Inflammatory macrophage treated with lipopolysaccharide for 4 hours (primary cell): ENCODE measurements around the gene MED12L.
"Not testable (repeated sequence)": the region's sequence is repeated elsewhere in the genome, so short reads cannot be mapped to it uniquely, and the experiment has no call there.

Experiments used
- DNase-seq: peaks from one replicate; pipeline ENCODE4 v3.0.0-alpha.2; 2020

Gene MED12L

GRCh38 chr3:151219056-151219455 is 133.6 kb downstream of the MED12L start:
- no peak for DNase-seq

DNA sequence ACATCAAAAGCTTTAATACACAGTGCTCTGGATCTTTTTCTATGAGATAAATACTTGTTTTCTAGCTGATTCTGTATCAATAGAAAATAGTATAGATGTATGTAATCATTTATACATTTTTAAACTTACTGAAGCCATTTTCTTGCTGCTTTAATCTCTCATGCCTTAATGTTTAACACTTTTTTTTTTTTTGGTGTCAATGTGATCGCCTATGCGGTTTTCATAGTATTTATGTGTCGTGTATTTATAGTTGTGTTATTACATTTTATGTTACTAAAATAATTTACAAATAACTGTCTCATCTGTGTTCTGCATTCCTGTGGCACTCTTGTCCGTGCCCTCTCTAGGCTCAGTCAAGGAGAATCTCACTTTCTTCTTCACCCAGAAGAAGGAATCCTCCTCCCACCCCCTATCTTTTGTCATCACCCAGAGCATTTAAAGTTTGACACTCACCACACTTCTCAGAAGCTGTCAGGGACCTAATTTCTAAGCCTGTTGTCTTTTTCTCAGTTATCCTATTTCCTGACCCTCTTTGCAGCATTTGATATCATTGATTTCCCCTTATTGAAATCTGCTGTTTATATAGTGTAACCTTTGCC is 138.9 kb downstream of the MED12L start:
- no peak for DNase-seq

DNA sequence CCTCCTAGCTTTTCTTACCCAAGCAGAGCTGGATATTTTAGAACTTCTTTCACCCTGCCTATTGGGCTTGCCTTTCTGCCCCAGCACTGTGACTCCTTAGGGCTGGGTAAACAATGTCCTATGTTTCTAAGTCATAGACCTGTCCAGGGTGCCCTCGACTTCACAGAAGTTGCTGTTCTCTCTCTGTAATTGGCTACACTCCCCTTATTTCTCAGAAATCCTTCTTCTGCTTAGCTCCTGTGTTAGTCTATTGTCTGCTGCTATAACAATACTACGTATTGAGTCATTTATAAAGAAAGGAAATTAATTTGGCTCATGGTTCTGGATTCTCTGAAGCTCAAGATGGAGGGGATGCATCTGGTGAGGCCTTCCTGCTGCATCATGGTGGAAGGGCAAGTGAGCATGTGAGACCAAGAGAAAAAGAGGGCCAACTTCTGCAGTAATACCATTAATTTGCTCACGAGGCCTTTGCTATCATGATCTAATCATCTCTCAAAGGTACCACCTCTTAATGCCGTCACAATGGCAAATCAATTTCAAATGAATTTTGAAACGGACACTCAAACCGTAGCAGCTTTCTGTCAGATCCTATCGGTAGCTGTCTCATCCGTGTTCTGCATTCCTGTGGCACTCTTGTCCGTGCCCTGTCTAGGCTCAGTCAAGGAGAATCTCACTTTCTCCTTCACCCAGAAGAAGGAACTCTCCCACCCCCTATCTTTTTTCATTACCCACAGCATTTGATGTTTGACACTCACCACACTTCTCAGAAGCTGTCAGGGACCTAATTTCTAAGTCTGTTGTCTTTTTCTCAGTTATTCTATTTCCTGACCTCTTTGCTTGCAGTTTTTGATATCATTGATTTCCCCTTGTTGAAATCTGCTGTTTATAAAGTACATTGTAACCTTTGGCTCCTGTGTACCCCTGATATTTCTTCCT is 139.8 kb downstream of the MED12L start:
- no peak for DNase-seq

GRCh38 chr3:151226088-151226563 is 140.7 kb downstream of the MED12L start:
- peak; percentile 75 for DNase-seq

GRCh38 chr3:151226825-151227224 is 141.4 kb downstream of the MED12L start:
- DNase-seq = no peak

DNA sequence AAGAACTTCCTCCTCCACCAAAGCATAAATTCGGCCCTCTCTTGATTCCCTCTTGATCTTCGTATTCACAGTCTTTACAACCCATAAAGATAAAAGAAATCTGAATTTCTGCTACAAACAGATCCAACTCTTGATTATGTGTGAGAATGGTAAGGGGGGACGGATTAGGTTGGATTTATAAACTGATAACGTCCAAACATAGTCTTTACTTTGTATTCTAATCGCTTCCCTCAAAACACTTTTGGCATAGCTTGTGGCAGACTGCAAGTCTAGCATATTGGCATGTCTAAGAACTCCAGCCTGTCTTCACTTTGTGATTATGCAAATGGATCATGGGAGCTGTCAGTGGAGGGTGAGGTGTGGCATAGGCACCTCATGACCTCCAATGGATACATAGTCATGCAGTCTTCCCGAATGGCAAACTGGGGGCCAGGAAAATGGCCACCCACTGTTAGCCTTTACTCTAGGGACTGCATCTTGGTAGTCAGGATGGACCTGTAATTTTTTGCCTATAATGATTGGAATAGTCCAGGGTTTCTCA is 141.9 kb downstream of the MED12L start:
- DNase-seq = peak; percentile 59

DNA sequence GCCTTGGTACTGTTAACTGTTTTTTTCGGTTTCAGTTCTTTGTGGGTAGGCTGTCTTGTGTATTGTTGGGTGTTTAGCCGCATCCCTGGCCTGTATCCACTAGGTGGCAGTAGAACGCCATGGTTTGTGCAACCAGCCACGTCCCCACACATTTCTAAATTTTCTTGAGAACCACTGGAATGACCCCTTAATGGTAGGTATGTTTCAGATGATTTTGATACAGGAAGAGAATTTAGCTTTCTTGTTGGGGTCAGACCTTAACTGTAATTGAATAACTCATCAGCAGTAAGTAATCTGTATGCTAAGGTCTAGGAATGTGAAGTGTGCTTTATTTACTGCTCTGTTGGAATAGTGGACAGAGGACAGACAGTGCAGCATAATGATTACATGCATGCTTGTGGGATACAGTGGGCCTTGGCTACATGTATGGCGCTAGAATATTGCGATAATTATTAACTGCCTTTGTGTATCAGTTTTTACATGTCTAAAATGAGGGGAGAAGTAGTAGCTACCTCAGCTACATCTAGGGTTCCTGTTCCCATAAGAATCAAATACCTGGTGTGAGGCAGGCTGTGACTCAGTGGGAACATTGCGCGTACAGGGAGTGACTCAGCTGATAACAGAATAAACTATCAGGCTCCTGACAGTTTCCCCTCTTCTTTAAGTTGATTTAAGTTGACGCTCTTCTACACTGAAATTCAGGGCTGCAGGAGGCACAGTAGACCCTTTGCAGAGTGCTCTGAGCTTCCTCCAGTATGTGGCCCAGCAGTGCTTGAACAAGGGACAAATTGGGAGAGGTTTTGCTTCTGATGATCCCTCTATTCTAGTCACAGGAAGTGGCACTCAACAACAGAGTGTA is 142.6 kb downstream of the MED12L start:
- DNase-seq = peak; percentile 80

DNA sequence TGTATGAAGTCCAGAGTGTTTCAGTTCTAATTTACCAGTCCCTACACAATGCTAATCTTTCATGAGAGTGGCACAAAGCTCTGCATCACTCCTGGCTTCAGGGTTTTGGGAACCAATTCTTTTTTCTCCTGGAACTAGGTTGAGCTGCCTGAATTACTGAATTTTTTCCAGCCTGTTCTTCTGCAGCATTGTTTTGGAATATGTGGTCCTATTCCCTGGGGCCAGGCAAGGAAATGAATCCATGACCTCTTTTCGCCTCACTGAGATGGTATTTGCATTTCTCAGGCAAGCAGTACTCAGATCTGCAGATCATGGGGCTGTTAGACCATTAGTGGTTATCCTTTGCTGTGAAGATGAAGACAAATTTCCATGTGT is 143.2 kb downstream of the MED12L start:
- DNase-seq = no peak

GRCh38 chr3:151230646-151231045 is 145.2 kb downstream of the MED12L start:
- peak; percentile 91 for DNase-seq

GRCh38 chr3:151232403-151232802 is 146.9 kb downstream of the MED12L start:
- DNase-seq = not testable (repeated sequence)

DNA sequence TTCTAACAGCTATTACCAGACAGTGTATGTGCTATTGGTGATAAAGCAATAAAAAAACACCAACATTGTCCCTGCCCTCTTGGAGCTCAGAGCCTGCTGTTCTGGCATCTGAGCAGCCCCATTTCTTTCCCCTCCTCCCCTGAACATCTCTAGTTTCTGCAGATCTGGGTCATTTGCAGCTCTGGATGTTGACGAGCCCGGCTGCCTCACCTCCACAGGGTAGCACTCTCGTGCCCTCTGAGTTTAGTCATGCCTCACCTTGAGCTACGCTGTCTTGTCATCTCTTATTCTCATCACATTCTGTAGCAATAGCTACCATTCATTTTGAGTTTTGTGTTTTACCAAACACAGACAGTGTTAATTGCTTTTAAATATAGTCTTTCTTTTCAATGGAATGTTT is 147.5 kb downstream of the MED12L start:
- DNase-seq = no peak

DNA sequence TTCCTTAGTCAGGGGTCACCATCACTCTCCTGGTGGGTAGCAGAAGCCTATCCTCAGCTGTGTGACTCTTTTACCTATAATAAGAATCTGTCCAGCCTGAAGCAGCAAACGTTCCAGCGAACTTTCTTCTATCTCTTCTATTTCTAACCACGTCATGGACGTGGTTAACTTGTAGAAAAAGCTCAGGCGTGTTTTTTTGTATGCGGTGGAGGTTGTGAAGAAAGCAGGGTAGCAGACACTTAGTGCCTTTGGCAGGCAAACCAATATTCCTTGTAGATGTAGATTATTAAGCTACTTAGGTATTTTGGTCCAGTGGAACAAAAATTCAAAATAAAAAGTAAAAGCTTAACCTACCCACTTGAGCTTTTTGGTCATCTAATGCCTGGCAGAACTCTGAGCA is 149.4 kb downstream of the MED12L start:
- no peak for DNase-seq

- no peak for DNase-seq
Observed at GRCh38 chr3:151236316-151236715, 150.9 kb downstream of the MED12L start.

- DNase-seq = no peak
Observed at GRCh38 chr3:151236736-151237135, 151.3 kb downstream of the MED12L start.

- DNase-seq = not testable (repeated sequence)
Observed at GRCh38 chr3:151242006-151242405, 156.5 kb downstream of the MED12L start.

DNA sequence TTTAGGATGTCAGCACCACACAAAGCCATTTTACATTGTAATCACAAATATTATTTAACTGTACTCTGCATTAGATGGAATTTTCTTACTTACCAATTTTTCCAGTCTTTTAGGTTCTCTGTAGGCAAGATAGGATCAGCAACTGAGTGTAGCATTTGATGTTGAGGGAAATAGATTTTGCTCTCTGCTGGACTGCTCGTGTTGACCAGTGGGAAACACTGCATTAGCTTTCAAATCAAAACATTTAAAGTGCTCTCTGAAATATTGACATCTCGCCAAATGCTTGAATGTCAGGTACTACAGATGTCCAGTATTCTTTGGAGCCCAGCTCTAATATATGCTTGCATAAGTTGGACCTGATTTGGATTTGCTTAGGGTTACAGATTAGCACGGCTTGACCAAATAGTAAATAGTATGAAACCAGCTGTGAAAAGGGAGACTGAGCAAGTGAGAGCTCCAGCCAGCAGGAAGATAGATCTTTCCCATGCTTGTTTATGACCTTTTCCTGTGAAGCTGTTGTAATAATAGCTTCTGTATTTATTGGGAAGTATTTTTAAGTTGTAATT is 163.4 kb downstream of the MED12L start:
- no peak for DNase-seq

DNA sequence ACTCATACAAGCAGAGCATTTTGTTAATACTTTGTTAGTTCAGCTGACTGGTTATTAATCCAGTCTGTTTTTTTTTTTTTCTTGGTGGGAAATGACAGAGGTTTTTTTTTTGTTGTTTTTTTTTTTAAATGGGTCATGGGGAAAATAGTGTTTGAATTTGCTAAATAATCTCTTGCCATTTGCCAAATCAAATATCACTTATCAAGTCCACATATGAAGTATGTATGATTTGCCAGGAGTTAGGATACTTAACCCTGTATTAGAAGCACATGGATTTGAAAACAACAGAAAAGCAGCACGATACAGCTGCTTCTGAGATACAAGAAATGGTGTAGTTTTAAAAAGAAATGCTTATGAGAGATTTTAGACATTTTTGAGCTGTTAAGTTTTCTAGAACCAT is 171.3 kb downstream of the MED12L start:
- no peak for DNase-seq

DNA sequence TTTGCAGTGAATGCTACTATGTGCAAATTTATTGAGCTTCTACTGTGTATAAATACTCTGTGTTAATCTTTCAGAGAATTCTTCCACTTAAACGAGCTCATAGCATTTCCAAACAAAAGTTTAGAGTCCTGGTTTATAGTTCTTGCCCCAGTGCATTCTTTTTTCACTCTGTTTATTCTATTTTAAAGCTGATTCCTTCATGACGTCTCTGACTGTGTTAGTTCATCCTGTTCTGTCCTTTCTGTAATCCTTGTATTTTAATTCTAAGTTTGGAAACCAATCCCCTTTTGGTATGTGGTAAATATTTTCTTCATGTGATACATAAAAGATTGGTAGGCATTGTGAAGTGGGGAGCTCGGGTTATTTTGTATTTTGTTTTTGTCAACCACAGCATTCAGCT is 174.2 kb downstream of the MED12L start:
- DNase-seq = no peak

DNA sequence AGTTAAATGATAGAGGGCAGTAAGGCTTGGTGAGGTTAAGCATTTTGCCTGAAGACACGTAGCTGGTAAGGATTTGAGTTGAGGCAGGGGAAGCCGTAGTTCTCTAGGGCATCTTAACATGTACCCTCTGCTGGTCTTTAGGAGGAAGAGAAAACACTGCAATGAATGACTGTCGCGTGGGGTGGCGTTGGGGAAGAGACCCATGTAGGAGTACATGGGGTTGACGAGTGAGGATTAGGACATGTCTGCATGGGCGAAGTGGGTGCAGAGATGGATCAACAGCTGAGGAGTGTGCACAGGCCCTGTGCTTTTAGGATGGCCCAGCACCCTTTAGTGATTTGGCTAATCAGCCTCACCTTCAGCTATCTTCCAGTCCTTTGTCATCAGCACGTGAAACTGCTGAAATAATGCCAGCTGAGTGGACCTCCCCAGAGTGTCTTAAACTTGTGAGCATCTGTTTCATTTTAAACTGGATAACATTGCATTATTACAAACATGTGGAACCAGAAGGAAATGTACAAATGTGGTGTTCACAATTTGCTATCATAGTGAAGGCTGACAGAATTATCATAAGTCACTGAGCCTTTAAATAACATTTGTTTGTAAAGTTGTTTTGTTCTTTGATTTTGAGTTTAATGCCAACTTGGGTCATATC is 177.5 kb downstream of the MED12L start:
- peak; percentile 50 for DNase-seq

DNA sequence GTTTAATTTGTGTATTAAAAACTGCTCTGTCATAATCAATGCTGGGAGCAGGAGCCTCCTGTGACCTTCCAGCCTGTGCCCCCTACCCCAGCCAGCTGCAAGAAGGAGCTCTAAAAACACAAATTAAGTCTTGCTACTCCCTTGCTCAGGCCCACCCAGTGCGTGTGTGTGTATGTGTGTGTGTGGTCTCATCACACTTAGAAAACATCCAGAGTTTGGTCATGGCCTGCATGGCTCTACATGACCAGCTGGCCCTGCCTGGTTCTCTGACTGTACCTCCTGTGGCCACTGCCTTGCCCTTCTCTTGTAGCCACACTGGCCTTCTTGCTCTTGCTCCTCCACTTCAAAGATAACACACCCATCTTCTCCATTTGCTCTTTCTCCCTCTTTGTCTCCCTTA is 179.1 kb downstream of the MED12L start:
- no peak for DNase-seq

DNA sequence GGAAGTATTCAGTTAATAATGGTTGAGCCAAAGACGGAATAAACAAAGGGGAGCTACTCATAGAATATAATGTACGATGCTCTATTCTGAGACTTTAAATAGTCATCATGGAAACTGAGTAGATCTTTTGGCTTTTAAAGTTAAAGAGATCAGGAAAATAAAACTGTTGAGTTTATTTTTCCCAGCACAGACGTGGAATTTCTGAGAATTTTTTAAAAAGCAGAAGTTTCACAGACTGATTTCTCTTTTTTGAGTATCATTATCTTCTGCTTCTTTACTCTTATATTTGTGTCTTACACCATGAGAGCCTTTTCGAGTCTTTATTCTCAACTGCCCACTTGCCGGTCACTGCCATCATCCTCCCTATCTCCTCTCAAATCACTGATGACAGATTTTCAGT is 179.7 kb downstream of the MED12L start:
- DNase-seq = peak; percentile 28

- DNase-seq = peak; percentile 83
Observed at GRCh38 chr3:151265866-151266265, 180.4 kb downstream of the MED12L start.
